HG03520 (cell line): ENCODE results near the gene KMT2E.
A peak's percentile ranks its signal among the peaks of the same experiment; 100 is the strongest.

Experiments
- ATAC-seq: cut with Tn5 transposase; IDR thresholded peaks from one replicate; pipeline ENCODE4 v1.9.1; 2021; ENCODE audit warnings: mild to moderate bottlenecking, moderate library complexity; ENCODE audit not compliant: unreplicated experiment

Gene KMT2E

DNA sequence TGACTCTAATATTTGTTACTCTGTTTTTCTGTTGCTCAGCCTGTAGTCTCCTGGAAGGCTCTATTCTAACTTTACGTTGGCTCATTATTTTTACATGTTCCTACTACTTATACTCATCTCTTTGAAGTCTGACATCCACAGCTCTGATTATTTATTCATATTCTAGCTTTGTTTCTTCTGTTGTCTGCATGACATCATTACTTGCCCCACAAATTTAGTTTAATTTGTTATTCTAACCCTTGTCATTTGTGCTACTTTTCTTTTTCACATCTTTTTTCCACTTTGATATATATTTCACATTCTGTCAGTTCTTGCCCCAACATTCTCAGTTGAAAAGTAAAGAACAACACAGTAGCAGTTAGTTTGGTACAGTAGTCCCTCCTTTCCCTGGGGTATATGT, 51.1 kb downstream of the KMT2E start:
- no peak for ATAC-seq

DNA sequence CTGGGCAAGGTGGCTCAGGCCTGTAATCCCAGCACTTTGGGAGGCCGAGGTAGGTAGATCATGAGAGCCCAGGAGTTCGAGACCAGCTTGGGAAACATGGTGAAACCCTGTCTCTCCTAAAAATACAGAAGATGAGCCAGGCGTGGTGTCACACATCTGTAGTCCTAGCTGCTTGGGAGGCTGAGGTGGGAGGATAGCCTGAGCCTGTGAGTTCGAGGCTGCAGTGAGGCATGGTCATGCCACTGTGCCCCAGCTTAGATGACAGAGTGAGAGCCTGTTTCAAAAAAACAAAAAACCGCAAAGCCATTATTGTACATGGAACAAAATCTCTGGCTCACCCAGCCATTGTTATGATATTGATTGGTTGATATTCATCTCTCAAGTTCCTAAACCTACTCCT, 53.7 kb downstream of the KMT2E start:
- ATAC-seq = no peak

DNA sequence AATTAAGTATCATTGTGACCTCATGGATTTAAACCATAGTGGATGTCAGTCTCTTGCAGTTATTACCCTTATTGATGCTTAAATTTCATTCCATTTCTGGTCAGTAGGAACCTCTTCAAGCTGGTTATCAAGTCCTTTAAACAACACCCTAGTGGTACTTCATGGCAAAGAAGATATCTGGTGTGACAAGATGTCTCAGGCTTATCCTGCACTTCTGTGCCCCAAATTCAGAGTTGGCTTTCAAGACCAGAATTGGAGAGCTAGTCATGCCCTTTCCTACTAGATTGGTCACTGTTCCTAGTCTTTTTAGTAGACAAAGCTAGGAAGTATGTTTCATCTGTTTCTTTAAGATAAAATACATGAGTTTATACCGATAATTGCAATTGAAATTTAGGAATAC, 54.9 kb downstream of the KMT2E start:
- ATAC-seq = no peak

DNA sequence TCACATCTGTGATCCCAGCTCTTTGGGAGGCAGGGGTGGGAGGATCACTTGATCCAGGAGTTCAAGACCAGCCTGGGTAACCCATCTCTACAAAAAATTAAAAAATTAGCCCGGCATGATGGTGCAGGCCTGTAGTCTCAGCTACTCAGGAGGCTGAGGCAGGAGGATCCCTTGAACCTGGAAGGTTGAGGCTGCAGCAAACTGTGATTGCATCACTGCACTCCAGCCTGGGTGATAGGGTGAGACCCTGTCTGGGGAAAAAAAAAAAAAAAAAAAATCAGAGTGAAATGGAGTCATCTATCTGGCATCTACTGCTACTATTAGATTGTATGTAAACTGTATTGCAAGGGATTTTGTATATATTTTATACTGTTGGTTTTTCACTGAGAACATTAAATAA, 59.1 kb downstream of the KMT2E start:
- no peak for ATAC-seq

DNA sequence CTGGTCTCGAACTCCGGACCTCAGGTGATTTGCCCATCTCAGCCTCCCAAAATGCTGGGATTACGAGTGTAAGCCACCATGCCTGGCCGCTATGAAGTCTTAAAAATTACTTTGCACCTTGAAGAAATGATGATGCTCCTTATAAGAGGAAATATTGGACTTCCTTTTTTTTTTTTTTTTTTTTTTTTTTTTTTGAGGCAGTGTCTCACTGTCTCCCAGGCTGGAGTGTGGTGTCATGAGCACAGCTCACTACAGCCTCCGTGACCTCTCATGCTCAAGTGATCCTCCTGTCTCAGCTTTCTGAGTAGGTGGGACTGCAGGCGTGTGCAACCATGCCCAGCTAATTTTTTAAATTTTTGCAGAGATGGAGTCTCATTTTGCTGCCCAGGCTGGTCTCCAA, 65.3 kb downstream of the KMT2E start:
- ATAC-seq = no peak

DNA sequence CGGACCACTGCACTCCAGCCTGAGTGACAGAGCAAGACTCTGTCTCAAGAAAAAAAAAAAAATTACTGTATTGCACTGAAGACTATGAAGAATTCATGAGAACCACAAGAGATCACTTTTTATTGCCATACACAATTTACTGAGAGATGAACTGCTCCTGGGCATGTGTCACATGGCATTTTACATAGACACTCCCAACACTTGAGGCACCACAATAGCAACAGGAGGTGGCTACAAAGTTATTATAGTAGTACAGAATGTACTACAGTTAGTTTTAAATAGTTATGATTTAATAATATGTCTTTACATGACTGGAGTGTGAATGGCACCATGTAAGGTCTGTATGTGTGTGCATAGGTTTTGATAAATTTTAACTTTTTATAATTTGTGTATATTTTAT, 70.6 kb downstream of the KMT2E start:
- no peak for ATAC-seq

DNA sequence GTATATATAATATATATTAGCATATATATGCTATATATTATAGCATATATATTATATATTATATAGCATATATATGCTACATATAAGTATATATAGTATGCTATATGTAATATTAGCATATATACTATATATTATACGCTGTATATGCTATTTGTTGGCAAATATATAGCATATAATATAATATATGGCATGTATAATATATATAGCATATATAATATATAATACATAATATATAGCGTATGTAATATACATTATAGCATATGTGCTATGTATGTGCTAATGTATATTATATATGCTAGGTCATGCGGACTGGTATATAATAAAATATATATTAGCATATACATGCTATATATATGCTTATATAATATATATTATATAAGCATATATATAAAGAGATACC, 72.8 kb downstream of the KMT2E start:
- ATAC-seq = no peak

DNA sequence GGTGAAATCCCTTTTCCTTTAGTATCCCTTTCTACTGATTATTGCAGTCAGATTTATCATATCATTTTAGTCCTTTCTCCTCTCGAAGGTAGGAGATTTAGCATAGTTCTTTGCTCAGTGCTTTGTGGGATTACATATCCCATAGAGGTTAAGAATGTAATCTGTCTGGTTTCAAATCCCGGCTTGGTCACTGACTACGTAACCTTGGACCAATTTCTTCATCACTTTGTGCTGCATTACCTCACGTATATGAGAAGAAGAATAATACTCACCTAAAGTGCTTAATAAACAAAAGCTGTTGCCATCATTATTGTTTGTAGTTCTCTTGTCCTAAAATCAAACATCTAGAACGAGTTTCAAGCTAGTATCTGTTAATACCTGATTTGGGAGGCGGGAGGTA, 74.0 kb downstream of the KMT2E start:
- ATAC-seq = no peak

DNA sequence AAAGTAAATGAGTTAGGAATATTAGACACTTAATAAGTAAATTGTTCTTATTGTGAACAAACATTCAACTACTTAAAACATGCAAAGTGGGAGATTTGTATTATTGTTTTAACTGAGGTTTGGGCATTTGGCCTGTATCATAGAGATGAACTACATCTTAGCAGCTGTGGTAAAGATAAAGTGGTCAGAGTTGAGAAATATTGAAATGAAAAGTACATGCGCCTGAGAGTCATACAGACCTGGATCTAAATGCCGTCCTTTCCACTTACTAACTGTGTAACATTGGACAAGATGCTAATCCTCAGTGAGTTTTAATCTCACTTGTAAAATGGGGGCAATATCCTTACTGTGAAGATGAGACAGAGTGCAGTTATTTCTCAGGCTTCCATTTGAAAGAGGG, 74.5 kb downstream of the KMT2E start:
- ATAC-seq = no peak

DNA sequence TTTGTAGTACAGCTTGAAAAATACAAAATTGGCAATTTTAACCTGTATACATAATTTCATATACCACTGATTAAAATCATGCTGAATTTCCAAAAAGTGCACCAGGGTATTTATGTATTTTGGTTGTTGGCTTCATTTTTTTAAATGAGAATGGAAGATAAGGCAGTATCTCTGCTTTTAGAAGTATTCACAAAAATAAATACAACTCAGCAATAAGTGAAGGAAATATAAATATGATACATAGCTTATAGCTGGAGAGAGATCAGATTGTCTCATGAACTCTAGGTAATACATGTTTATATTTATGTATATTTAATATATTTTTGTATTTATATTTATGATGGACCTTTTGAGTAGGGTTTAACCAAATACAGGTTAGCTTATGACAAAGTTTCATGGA, 81.0 kb downstream of the KMT2E start:
- ATAC-seq = no peak

DNA sequence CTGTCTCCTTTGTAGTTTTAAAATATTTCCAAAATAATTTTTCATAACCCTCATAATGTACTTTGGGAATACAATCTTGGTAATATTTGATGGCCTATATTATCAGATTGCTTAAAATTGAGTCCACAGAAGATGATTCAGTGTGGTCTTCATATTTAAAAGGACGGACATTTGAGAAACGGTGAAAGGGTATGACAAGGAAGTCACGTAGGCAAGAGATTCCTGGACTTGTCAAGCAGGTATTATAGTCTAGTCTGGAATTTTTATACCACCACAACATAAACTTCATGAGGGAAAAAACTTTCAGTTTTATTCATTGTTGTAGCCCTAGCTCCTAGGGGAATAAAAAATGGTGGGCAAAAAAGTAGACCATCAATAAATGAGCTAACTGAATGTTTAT, 82.3 kb downstream of the KMT2E start:
- no peak for ATAC-seq

DNA sequence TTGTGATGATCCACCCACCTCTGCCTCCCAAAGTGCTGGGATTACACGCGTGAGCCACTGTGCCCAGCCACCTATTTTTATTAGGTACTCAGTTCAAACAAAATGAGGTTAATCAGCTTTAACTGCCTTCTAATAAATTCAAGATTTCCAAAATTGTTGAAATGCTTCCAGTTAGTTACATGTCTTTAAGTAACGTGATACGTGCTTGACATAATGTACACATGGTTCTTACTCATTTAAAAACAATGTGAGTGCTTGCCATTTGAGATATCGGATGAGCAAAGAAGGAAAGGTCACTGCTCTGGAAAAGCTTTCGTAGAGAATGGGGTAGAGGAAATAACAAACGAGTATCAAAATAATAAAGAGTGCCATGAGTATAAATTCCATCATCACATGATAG, 83.6 kb downstream of the KMT2E start:
- ATAC-seq = no peak

DNA sequence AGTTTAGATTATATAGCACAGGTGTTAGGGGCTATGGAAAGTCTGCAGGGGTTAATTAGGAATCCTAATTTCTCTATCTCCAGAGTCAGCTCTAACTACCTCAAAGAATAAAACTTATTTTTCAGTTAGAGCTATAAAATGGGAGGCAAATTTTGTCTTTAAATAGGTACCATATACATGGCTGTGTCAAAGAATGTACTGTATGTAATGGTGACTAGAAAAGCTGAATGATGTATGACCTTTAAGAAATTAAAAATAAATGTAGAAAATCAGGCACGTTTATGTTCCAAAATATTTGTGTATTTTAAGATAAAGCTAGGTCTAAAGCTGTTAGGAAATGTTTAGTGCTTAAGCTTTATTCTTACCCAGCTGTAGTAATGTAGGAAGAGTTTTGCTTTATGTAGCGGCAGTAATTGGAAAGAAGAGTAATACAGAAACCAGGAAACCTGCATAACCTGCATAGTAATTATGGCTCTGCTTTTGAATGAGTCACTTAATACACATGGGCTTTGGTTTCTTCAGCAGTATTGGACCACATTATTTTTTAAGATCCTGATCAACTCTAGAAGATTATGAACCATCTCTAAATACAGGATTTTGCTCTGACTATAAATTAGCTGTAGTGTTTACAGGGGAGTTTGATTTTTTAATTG, 85.0 kb downstream of the KMT2E start:
- ATAC-seq = peak; percentile 72

DNA sequence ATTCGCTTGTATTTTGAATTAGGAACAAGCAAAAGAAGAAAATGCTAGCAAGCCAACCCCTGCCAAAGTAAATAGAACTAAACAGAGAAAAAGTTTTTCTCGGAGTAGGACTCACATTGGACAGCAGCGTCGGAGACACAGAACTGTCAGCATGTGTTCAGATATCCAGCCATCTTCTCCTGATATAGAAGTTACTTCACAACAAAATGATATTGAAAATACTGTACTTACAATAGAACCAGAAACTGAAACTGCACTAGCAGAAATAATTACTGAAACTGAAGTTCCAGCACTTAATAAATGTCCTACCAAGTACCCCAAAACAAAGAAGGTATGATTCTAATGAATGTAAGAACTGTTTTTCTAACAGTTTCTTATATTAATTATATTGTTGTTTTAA, 87.9 kb downstream of the KMT2E start:
- ATAC-seq = no peak

DNA sequence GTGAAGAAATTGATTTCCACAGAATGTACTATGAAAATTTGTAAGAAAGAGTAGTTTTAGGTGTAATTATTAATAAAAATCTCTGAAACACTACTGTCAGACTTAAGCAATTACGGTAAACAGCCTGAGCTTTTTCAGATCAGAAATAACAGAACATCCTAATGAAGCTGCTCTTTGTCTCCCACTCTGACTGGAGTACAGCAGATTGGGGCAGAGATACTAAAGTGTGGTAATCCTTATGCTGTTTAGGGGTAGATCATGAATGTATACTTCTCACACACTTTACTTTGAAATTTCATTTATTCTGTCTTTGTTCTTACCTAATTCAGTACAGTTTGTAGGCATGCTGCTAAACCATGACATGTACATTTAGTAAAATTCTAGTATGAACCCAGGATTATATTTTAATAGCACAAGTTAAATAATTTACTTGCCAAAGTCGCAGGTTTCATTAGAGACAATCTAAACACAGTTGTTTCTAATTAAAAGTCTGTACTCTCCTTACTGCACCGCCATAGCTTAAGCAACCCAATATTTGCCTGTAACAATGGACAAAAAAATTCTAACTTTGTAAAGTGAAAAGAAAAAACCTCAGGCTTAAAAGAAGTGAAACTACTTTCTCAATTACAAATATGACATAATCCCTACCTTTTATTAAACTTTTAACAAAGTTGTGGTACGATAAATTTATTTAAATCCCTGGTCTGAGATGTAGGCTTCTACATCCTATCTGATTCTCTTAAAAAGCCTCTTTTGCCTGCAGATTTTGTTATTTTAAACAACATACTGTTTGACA, 88.8 kb downstream of the KMT2E start:
- no peak for ATAC-seq

DNA sequence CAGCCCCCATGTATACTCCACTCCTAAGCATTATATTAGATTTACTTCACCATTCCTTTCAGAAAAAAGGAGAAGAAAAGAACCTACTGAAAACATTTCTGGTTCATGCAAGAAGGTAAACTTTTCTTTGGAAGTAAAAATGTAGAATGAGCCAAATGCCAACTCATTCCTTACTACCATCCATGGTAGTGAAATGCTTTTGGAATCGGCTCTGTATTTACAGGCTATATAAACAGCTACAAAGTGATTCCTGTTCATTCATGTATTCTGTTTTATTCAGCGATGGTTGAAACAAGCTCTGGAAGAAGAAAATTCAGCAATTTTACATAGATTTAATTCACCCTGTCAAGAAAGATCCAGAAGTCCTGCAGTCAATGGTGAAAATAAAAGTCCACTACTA, 91.6 kb downstream of the KMT2E start:
- no peak for ATAC-seq

DNA sequence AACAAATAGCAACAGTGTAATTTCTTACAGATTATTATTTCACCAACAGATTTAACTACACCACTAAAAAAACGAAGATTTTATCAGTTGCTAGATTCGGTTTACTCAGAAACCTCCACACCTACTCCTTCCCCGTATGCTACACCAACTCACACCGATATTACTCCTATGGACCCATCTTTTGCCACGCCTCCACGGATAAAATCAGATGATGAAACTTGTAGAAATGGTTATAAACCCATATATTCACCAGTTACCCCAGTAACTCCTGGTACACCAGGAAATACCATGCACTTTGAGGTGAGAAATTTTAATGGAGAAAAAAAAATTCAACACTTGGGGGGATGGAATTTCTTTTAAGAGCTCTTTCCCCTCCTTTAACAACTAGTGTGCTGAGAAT, 92.5 kb downstream of the KMT2E start:
- ATAC-seq = no peak

DNA sequence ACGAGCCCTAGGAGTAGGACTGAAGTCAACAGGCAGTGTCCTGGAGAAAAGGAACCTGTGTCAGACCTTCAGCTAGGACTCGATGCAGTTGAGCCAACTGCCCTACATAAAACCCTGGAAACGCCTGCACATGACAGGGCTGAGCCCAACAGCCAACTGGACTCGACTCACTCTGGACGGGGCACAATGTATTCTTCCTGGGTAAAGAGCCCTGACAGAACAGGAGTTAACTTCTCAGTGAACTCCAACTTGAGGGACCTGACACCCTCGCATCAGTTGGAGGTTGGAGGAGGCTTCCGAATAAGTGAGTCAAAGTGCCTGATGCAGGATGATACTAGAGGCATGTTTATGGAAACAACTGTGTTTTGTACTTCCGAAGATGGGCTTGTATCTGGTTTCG, 93.5 kb downstream of the KMT2E start:
- ATAC-seq = no peak

DNA sequence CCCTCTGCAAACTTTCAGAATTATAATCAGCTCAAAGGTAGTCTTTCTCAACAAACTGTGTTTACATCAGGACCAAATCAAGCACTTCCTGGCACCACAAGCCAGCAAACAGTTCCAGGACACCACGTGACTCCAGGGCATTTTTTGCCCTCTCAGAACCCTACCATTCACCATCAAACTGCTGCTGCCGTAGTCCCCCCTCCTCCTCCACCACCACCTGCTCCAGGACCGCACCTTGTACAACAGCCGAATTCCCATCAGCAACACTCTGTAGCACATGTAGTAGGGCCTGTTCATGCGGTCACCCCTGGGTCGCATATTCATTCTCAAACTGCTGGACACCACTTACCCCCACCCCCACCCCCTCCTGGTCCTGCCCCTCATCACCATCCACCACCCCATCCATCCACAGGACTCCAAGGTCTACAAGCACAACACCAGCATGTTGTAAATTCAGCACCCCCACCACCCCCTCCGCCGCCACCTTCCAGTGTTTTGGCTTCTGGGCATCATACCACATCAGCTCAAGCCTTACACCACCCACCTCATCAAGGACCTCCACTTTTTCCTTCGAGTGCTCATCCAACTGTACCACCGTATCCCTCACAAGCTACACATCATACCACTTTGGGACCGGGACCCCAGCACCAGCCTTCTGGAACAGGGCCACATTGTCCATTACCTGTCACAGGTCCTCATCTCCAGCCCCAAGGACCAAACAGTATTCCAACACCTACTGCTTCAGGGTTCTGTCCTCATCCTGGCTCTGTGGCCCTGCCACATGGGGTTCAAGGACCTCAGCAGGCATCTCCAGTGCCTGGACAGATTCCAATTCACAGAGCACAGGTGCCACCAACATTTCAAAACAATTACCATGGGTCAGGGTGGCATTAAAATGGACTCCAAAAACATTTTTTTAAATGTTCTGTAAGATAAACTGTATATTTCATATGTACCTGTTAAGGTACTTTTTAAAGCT, 98.7 kb downstream of the KMT2E start:
- ATAC-seq = no peak

DNA sequence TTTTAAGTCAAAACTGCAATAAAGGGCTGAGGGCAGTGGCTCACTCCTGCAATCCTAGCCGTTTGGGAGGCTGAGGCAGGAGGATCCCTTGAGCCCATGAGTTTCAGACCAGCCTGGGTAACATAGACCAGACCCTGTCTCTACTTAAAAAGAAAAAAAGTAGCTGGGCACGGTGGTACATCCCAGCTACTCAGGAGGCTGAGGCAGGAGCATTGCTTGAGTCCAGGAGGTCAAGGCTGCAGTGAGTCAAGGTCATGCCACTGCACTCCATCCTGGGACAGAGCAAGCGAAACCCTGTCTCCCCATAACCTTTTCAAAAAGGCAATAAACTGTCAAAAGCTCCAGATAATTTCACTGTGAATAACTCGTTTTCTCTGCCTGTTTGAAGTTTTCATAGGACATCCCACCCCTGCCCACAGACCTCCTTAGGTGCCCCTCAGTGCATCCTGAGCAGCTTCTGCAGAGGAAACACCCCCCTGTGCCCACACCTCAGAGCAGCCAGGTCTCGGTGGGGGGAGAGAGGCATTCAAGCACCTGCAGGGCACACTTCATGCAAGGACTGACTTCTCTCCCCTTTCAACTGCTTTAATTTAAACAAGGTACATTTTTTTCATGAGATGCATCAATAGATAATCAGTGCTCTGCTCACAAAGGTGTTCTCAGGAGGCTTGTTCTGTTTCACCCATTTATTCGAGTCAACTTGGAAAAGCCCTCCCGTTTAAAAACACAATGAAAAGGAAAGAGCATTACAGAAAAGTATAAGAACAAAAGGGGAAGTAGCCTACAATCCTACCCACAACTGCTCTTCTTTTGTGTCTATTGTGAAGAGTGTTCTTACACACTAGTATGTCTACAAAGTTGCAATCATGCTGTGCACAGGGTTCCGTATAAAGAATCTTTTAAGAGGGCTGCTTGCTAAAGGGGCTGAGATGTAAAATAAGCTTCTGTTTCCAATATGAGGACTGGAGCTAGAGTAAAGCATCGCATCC, 104.9 kb downstream of the KMT2E start:
- no peak for ATAC-seq
